Activated T-cell treated with anti-CD3 and anti-CD28 coated beads, Interleukin-2, amount 50 U/mL, for 72 hours (primary cell): ENCODE data around the gene JARID2. TPM values are rescaled to one million over a fixed set of nuclear protein-coding genes. Genes with fewer than 3 reads are reported as not detected.
"Not testable (repeated sequence)": the region's sequence is repeated elsewhere in the genome, so short reads cannot be mapped to it uniquely, and the experiment has no call there.

Experiments used
- ATAC-seq, 2 donors: fragments of 150-1000 bp; cut with Tn5 transposase; replicated peaks in 1 of 2; 2 replicates each; pipeline ENCODE4 v1.10.0; 2021; ENCODE audit warnings: moderate library complexity in 2 of 2, mild to moderate bottlenecking in 1 of 2
- DNase-seq, 2 donors: peaks; one replicate each; pipeline ENCODE4 v3.0.0; 2021 to 2022; ENCODE audit warnings: mixed read lengths in 1 of 2
- H3K27ac Mint-ChIP-seq: one replicate; pipeline ENCODE4 v1.8.0; 2022; ENCODE audit warnings: mild to moderate bottlenecking, moderate library complexity, mixed read lengths
- H3K27me3 Mint-ChIP-seq: one replicate; pipeline ENCODE4 v1.8.0; 2022; ENCODE audit warnings: low read depth, mixed read lengths
- H3K36me3 Mint-ChIP-seq, 2 donors: one replicate each; pipeline ENCODE4 v1.8.0; 2022; ENCODE audit warnings: mixed read lengths in 2 of 2, mild to moderate bottlenecking in 1 of 2; ENCODE audit not compliant: insufficient read depth in 2 of 2
- H3K4me1 Mint-ChIP-seq: one replicate; pipeline ENCODE4 v1.8.0; 2022; ENCODE audit warnings: low read depth, mixed read lengths
- H3K4me3 Mint-ChIP-seq, 2 donors: one replicate each; pipeline ENCODE4 v1.8.0; 2022; ENCODE audit warnings: mild to moderate bottlenecking in 2 of 2, mixed read lengths in 2 of 2, moderate library complexity in 2 of 2
- H3K9me3 Mint-ChIP-seq, 2 donors: one replicate each; pipeline ENCODE4 v1.8.0; 2022; ENCODE audit warnings: mixed read lengths in 2 of 2
- total RNA-seq, 2 donors: library from RNA; stranded (reverse); gene quantifications; one replicate each; pipeline ENCODE4 v1.2.3, GENCODE V29; 2022

The JARID2 gene
- total RNA-seq, 2 donors from 2014 or later = 37.9 to 53.0 TPM

- no peaks in the 10 kb centered on the region for H3K9me3 Mint-ChIP-seq
- ATAC-seq = no peak
- no peak for DNase-seq
- peaks cover 3 to 12% of the 10 kb centered on the region in 2 donors for H3K36me3 Mint-ChIP-seq
- H3K4me1 Mint-ChIP-seq = peaks cover 91% of the 10 kb centered on the region
- H3K4me3 Mint-ChIP-seq = no peak overlapping the region
- no peak overlapping the region for H3K27ac Mint-ChIP-seq
- no peaks in the 10 kb centered on the region for H3K27me3 Mint-ChIP-seq
Measured at GRCh38 chr6:15276036-15276985, 30.4 kb downstream of the JARID2 start.

- no peaks in the 10 kb centered on the region for H3K9me3 Mint-ChIP-seq
- peaks cover 89% of the 10 kb centered on the region for H3K4me1 Mint-ChIP-seq
- H3K4me3 Mint-ChIP-seq = no peak overlapping the region
- ATAC-seq (no peak), DNase-seq (no peak)
- peak overlapping the region; percentile 47 for H3K27ac Mint-ChIP-seq
- peaks cover 3 to 17% of the 10 kb centered on the region in 2 donors for H3K36me3 Mint-ChIP-seq
- H3K27me3 Mint-ChIP-seq = no peaks in the 10 kb centered on the region
Measured at GRCh38 chr6:15279047-15279661, 33.3 kb downstream of the JARID2 start.

GRCh38 chr6:15280028-15280427 lies 34.2 kb downstream of the JARID2 start:
- peaks cover 91% of the 10 kb centered on the region for H3K4me1 Mint-ChIP-seq
- H3K36me3 Mint-ChIP-seq = peaks cover 3 to 19% of the 10 kb centered on the region in 2 donors
- ATAC-seq (no peak), DNase-seq (no peak)
- no peaks in the 10 kb centered on the region for H3K9me3 Mint-ChIP-seq
- peak overlapping the region; percentile 19 for H3K27ac Mint-ChIP-seq
- no peaks in the 10 kb centered on the region for H3K27me3 Mint-ChIP-seq
- peak overlapping the region in 1 of 2 donors; percentile 33 for H3K4me3 Mint-ChIP-seq

GRCh38 chr6:15280961-15281360 lies 35.1 kb downstream of the JARID2 start:
- no peak overlapping the region for H3K4me3 Mint-ChIP-seq
- ATAC-seq = no peak

GRCh38 chr6:15282334-15282733 lies 36.5 kb downstream of the JARID2 start:
- peak overlapping the region; percentile 49 for H3K27ac Mint-ChIP-seq
- no peak overlapping the region for H3K4me3 Mint-ChIP-seq
- no peak for ATAC-seq
- no peaks in the 10 kb centered on the region for H3K27me3 Mint-ChIP-seq
- H3K9me3 Mint-ChIP-seq = no peaks in the 10 kb centered on the region
- H3K4me1 Mint-ChIP-seq = peaks cover 82% of the 10 kb centered on the region
- DNase-seq = no peak
- H3K36me3 Mint-ChIP-seq = peaks cover 3 to 20% of the 10 kb centered on the region in 2 donors

More at GRCh38 chr6:15280961-15281360, 35.1 kb downstream of the JARID2 start:
- Mint-ChIP-seq H3K9me3 (no peaks in the 10 kb centered on the region), H3K4me1 (peaks cover 93% of the 10 kb centered on the region), H3K27me3 (no peaks in the 10 kb centered on the region), H3K36me3 (peaks cover 3 to 20% of the 10 kb centered on the region in 2 donors), H3K27ac (no peak overlapping the region)
- no peak for DNase-seq

GRCh38 chr6:15283986-15284361 lies 38.1 kb downstream of the JARID2 start:
- Mint-ChIP-seq H3K9me3 (no peaks in the 10 kb centered on the region), H3K27ac (peak overlapping the region; percentile 51), H3K4me3 (no peak overlapping the region), H3K4me1 (peaks cover 83% of the 10 kb centered on the region), H3K27me3 (no peaks in the 10 kb centered on the region), H3K36me3 (peaks cover 5 to 19% of the 10 kb centered on the region in 2 donors)
- DNase-seq (no peak), ATAC-seq (no peak)

GRCh38 chr6:15284743-15285142 lies 38.9 kb downstream of the JARID2 start:
- no peak for DNase-seq
- Mint-ChIP-seq H3K4me3 (no peak overlapping the region), H3K9me3 (no peaks in the 10 kb centered on the region), H3K4me1 (peaks cover 83% of the 10 kb centered on the region), H3K27me3 (no peaks in the 10 kb centered on the region), H3K27ac (no peak overlapping the region), H3K36me3 (peaks cover 6 to 20% of the 10 kb centered on the region in 2 donors)
- ATAC-seq = no peak

GRCh38 chr6:15285682-15286294 lies 39.9 kb downstream of the JARID2 start:
- H3K4me1 Mint-ChIP-seq = peaks cover 83% of the 10 kb centered on the region
- no peak for DNase-seq
- no peaks in the 10 kb centered on the region for H3K9me3 Mint-ChIP-seq
- H3K4me3 Mint-ChIP-seq = no peak overlapping the region
- H3K36me3 Mint-ChIP-seq = peaks cover 5 to 19% of the 10 kb centered on the region in 2 donors
- no peaks in the 10 kb centered on the region for H3K27me3 Mint-ChIP-seq
- ATAC-seq = no peak
- H3K27ac Mint-ChIP-seq = no peak overlapping the region

GRCh38 chr6:15287670-15288375 lies 42.0 kb downstream of the JARID2 start:
- H3K4me3 Mint-ChIP-seq = no peak overlapping the region
- ATAC-seq (peak; percentile 33 to 62), DNase-seq (no peak)
- H3K36me3 Mint-ChIP-seq = peaks cover 5 to 16% of the 10 kb centered on the region in 2 donors
- peaks cover 82% of the 10 kb centered on the region for H3K4me1 Mint-ChIP-seq
- H3K9me3 Mint-ChIP-seq = no peaks in the 10 kb centered on the region
- peak overlapping the region; percentile 8 for H3K27ac Mint-ChIP-seq
- no peaks in the 10 kb centered on the region for H3K27me3 Mint-ChIP-seq

- ATAC-seq = peak; percentile 37 to 40
- Mint-ChIP-seq H3K4me3 (no peak overlapping the region), H3K36me3 (peaks cover 5 to 15% of the 10 kb centered on the region in 2 donors), H3K27ac (peak overlapping the region; percentile 75), H3K9me3 (no peaks in the 10 kb centered on the region), H3K4me1 (peaks cover 84% of the 10 kb centered on the region), H3K27me3 (no peaks in the 10 kb centered on the region)
- DNase-seq = no peak
Measured at GRCh38 chr6:15288856-15289255, 43.0 kb downstream of the JARID2 start.

GRCh38 chr6:15289456-15289855 lies 43.6 kb downstream of the JARID2 start:
- Mint-ChIP-seq H3K36me3 (peaks cover 5 to 14% of the 10 kb centered on the region in 2 donors), H3K4me1 (peaks cover 85% of the 10 kb centered on the region)
- not testable (repeated sequence) for DNase-seq, H3K9me3 Mint-ChIP-seq, H3K4me3 Mint-ChIP-seq, H3K27ac Mint-ChIP-seq, H3K27me3 Mint-ChIP-seq, ATAC-seq

GRCh38 chr6:15290067-15290680 lies 44.3 kb downstream of the JARID2 start:
- H3K27me3 Mint-ChIP-seq = no peaks in the 10 kb centered on the region
- no peaks in the 10 kb centered on the region for H3K9me3 Mint-ChIP-seq
- ATAC-seq (peak in 1 of 2 donors; percentile 22), DNase-seq (no peak)
- no peak overlapping the region for H3K27ac Mint-ChIP-seq
- H3K36me3 Mint-ChIP-seq = peaks cover 7 to 11% of the 10 kb centered on the region in 2 donors
- no peak overlapping the region for H3K4me3 Mint-ChIP-seq
- H3K4me1 Mint-ChIP-seq = peaks cover 85% of the 10 kb centered on the region
